MV-4-11 (cell line): ENCODE measurements around the gene BACH2.
A peak's percentile ranks its signal among the peaks of the same experiment; 100 is the strongest.
"Not testable (repeated sequence)": the region's sequence is repeated elsewhere in the genome, so short reads cannot be mapped to it uniquely, and the experiment has no call there.

Experiments used
- DNase-seq: peaks from one replicate; lab custom pipeline; 2025; lab: John Stamatoyannopoulos, UW

The BACH2 gene

DNA sequence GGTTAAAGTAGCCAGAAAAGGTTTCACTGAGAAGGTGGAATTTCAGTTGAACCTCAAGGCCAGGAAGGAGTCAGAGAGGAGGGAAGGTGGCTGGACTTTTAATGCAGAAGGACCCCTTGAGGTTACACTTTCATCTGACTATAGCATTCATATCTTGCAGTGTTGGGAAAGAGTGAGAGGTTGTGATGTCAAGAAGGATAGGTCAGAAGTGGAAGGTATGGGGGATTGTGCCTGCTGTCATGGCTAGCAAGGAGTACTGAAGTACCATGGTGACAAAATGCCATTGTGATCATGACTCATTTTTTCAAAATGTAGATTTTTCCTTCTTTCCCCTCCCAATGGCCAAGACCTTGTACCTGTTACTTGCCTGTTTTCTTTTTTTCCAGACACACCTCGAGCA, 5.2 kb upstream of the BACH2 start:
- no peak for DNase-seq

DNA sequence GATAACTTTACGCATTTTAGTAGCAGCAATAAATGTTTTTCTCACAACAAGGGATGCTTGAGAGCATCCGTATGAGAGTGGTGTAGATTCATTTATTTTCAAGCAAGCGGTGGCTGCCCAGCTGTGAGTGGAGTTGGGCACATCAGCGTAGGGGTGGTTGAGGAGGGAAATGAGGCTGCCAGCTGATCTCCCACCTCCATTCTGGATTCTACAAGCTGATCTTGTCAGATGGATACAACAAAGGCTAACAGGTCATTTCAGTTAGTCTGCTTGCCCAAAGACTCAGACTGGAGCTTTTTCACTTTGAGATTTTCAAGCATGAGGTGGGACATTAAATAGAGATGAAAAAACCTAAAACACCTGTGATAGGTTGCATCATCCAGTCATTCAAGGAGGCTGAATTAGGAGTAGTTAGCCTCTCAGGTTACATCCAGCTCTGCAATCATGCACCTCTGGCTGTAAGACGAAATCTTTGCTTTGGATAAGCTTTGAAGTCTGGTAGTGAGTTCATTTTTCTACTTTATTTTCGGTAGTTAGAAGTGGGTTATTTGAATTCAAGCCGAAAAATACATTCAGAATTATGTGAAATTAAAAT, 1.9 kb upstream of the BACH2 start:
- DNase-seq = no peak

DNA sequence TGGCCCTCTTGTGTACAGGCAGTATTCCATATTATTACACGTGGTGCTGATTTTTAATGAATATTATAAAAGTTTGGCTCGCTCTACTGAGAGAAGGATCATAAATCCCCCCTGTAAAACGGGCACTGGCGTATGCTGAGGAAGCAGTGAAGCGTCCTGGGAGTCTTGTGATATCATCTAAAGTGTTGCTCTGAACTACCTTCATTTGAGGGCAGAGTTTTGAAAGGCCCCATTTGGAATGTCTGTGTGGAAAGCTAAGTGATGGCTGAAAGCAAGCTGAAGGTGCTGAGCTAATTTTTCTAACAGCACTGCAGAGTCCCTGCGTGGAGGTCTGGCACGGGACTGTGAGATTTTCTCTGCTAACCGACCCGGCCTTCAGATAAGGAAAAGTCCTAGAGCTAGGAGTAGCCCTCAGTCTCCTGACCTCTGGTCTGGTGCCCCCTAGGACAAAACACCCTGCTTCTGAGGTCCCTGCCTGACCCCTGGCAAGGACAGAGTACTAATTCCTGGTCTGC, 1.3 kb upstream of the BACH2 start:
- DNase-seq = no peak

DNA sequence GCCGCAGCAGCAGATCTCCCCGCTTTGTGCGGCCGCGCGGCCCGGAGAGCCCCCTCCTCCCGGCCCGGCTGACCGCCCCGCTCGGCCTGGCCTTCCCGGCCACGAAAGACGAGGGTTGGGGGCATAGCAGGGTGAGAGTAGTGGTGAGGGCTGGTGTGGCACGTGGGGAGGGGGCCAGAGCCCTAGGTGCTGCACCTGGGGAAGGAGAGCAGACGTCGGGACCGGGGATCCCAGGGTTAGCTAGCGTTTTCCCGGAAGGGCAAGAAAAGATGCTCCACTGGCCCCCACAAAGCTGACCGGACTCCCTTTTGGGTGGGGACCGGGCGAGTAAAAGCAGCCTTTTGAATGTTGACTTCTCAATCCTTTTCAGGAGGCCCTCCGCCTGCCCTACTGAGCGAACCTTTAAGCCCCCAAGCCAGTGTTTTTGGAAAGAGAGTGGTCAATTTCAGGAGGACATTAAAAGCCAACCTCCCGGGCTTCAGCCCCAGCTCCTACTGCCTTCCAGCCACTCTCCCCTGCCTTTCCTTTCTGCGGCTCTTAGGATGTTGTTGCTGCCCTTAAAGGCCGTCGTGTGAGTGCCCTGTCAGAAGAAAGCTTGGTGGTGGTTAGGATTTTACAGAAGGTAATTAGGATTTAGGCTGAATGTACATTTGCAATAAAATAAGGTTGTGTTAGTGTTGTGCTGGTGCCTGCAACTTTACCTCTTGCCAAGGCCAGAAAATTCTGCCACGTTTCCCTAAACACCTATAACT, 648 bp upstream of the BACH2 start:
- no peak for DNase-seq

DNA sequence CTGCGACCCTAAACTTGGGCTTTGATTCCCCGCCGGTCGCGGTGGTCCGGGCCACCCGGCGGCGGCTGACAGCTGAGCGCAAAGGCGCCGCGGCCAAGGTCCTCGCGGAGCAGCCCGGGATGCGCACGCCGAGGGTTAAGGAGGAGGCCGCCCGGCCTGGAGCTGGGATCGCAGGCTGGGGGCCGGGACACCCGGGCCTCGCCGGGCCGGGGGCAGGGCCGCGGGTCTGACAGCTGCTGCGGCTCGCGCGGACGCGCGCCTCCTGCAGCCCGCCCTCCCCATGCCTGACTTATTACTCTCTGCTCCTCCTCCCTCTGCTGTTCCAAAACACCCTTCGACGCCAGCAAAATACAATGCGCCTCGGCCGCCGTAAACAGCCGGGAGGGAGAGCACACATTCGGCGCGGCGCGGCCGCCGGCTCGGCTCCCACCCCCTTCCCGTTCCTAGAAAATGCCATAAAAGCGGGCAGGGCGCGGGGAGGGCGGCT, 746 bp downstream of the BACH2 start:
- DNase-seq = no peak

DNA sequence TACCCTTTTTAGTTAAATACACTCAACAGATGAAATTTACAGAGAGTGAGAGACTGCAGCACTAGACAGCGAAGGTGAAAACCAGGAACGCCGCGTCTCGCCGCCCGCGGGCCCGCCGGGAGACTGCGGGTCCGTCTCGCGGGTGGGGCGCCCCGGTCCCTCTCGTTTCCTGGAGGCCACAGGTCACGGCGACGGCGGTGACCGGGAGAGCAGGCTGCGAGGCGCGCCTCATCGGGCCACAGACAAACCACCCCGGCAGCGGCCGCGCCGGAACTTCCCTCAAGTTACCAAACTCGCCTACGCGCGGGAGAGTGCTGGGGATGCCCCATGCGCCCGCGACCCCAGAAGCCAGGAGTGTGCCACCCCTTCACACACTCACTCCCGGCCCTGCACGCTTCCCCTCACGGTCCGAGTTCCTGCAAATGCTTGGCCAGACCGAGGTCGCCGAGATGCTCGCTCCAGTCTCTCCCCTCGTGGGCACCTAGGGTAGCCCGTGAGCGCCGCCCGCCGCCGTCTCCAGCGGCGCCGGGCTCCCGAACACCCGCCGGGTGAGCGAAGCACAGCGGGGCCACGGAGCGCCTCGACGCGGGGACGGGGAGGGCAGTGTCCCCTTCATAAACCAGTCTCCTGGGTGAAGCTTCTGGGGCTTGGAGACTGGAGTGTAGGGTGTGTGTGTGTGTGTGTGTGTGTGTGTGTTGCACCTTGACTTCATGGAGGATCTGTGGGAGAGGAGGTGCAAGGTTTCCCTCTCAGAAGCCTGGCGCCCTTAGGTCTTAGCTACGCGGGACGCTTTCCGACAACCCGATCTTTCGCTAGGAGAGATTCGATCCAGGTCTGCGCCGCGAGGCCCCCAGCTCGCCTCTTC, 1.4 kb downstream of the BACH2 start:
- no peak for DNase-seq

DNA sequence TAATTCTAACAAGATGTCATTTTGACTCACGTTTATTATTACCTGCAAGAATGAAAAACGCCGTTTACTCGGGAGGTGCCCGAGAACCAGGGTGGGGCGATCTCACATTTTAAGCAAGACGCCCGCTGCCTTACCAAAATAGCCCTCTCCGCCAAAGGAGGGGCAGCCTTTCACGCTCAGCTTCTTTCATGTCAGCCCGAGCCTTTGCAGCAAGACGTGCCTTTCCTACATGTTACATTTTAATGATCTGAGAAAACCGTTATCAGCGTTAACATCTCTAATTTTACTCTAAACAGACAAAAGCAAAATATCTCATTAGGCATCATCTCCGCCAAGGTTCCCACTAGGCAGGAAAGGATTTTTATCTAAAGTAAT, 2.0 kb downstream of the BACH2 start:
- DNase-seq = no peak

DNA sequence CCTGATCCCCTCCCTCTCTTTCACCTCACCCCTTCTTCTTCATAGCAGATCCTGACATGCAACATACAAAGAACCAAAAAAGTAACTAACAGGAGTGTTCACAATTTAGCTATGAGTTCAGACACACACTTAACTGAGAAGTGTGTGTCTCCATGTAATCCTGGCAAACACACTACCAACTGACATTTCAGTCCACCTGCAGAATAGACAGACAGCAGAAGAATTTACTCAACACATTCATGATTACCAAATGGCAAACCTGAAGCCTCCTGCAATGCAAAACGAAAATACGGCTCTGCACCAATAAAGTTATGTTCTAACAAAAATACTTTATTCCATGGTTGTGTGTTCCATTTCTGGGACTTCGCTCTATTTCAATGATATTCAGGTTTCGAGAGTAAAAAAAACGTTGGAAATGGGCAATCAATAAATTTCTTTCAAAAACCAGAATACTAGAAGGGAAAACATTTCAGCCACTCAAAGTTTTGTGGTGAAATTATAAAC, 2.6 kb downstream of the BACH2 start:
- DNase-seq = no peak

DNA sequence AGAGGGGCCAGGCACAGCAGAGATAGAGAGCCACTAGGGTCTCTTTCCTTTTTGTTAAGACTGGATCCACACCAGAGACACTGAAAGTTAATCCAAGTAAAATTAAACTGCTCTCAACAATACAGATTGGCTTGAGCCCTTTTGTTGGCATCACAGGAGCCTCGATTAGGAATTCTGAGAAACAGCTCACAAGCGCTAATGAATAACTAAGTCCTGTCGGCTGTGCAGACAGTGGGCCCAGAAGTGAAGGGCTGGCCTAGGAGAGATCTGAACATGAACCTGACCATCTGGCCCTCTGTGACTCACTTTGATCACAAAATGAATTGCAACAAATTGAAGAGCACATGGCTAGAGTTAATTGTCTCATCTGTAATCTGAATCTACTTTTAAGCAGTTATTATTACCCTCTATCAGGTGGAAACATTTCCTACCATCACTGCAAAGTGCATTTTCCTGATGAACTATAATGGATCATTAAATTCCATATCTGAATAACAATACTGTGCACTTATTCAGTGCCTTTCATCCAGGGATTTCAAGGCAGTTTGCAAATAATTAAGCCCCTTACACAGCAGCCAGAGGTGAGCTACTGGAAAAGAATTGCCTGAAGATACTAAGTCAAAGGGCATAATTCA, 3.2 kb downstream of the BACH2 start:
- no peak for DNase-seq

DNA sequence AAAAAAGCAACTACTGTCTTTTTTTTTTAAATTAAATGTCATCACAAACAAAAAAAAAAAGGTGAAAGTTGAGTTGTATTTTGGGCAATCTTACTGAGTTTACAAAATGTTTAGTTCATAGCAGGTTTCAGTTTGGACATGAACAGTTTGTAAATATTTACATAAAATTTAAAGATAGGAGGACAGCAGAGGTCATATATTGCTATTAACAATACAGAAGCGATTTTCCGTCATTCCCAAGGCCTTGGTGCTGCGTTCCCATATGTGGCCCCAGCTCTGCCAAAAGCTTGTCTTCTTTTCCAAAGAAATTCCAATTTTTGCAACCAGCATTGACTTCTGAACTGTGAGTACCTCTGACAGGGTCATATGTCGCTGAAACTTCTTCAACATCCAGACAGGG, 5.1 kb downstream of the BACH2 start:
- no peak for DNase-seq

DNA sequence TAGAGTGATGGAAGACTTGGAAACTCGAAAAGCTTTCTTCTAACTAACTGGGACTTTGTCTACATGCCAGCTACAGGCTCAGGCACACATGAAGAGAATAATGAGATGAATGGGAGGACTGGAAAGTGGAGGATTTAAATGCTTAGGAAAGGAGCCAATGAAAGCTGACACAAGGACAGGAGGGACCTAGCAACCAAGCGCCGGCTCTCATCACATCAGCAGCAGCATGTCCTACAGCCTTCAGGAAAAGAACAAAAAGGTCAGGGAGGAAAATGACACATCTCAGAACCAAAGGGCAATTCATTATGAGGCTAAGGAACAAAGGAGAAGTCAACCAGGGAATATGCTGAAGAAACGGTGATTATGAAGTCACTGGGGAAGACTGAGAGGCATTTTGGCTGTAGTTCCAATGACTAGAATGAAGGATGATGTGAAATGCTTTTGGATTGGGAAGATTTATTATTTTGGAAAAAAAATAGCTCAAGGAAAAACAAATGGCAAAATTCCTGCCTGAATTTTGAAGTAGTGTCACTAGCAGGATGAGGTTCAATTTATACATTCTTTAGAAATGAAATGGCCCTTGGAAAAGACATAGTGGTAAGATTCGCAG, 5.7 kb downstream of the BACH2 start:
- no peak for DNase-seq

DNA sequence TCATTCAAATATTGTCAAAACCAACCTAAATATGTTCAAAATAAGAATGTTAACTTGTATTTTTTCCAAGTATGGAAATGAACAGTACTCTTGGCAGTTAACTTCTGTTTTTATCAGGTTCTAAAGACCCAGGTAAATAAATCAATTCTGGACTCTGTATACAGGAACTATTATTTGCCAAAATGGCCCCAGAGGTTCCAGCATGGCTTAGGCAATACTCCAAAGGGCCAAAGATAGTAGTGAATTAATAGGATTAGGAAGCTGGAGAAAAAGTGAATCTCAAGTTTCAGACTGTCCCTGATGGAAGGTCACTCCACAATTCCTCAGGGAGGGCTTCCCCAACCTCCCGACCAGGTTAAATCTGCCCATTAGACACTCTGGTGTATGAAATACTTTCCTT, 6.7 kb downstream of the BACH2 start:
- no peak for DNase-seq

DNA sequence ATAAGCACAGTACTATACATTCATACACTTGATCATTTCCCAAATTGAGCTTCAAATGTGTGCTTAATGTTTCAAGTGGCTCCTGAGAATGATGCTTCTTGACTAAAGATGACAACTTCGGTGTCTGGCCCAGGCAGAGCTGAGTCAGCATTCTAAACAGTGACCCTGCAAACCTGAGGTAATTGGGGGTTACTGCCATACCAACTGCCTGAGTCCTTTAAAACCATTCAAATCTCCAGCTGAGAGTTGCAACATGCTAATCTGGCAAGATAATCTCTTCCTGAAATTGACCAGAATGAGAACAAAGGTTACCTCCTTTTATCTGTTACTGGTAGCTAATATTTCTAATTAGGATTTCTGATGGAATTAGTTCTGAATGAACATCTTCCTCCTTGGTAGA, 8.2 kb downstream of the BACH2 start:
- DNase-seq = peak; percentile 19

DNA sequence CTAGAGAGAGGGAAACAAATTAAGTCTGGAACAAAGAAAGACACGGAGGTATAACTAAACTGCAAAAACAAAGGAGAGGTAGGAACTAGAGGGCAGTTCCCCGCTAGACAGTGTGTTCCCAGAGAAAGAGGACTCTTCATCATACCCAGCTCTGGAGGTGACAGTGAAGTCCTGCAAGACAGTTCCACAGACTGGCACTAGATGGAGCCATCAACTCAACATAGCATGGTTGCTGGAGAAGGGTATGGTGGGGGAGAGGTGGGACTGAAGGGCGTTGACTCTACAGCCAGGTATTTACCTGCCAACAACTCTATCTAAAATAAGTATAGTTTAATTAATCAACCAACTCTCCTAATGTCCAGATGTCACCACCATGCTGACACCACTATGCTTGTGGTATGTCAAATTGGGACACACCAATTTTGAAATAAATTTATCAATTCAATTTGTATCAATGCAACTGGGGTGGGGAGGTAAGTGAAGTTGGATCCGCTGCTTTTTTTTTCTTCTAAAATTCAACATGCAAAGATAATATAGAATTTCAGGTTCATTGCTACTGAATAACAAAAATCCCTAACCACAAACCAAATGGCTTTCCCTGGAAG, 9.7 kb downstream of the BACH2 start:
- peak; percentile 18 for DNase-seq

DNA sequence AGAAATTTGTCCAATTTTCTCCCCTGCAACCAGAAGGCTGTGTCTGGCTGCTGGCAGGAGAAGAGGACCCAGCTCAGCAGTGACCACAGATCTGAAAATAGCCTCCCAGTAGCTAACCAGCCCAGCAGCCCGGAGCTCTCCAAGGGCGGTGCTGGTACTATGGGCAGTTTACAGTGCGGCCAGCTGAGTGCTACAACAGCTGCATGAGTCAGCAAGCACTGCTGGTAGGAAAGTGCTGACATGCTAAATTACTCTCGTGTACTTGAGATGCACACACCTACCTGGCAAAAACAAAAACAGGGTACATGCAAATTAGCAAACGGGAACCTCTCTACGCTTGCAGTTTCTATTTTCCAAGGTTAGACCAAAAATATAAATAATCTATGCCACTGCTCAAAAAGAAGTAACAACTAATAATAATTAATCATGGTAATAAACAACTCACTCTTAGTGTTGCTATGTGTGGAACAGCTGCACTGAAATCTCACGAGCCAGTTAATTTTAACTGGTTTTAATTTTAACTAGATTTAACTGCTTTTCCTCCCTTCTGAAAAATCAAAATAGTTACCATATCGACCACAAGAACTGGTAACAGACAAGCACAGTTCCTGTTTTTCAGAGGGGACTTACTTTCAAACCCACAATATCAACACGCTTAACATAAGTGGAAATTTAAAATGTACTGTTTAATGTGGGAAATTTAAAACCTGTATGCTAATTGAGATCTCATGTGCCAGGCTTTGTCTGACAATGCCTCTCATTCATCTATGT, 10.8 kb downstream of the BACH2 start:
- peak; percentile 78 for DNase-seq

DNA sequence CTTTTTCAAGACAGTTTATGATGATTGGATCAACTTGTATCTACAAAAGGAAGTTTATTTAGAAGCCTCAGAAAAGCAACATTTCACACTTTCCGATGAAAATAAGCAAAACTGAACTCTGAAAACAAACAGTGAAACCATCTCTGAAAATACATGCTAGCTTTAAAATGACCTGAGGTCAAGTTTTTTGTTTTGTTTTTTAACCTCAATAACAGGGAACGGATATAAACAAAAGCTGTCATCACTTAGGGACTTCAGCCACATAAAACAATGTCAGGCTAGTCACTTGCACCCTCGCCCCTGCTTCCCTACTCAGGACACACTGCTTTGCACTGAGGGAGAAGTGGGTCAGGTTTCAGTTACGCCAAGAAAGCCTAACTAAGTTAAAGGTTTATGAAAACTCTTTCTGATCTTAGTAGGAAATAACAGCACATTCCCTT, 11.6 kb downstream of the BACH2 start:
- DNase-seq = no peak

DNA sequence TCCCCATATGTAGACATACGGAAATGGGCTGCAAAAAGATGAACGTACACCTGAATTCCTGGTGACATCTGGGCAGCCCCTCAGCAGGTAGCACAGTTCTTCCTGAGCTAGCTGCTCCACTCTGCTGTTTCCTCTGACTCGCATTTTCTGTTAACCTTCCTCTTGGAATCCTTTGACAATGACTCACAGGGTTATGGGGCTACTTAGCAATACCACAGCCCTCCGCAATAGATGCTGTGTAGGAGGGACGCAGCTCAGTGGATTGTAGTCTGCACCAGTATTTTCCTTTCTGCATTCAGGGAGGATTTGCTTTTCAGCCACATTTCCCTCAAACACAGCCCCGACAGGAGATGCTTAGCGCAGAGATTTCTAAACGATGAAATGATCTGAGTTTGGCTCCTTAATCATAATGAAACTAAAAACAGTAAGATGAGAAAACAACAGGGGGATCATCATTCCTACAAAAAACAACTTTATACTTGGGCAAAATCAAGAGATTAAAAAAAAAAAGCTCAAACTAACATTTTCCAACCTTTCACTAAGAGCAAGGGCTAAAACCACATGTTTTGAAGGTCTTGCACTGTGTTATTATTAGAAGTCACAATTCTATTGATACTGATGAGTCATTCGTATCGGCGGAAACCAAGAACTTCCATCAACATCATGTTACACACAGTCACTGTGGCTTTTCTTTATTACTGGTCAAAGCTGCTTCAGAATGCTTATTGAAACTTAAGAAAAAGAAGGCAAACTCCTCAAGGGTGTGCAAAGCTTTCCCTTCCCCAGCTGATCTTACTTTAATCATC, 12.2 kb downstream of the BACH2 start:
- peak; percentile 83 for DNase-seq

DNA sequence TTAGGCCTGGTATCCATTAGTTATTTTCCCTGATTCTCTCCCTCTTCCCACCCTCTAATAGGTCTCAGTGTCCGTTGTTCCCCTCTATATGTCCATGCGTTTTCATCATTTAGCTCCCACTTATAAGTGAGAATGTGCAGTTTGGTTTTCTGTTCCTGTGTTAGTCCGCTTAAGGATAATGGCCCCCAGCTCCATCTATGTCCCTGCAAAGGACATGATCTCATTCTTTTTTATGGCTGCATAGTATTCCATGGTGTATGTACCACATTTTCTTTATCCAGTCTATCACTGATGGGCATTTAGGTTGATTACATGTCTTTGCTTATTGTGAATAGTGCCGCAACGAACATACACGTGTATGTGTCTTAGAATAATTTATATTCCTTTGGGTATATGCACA, 14.4 kb downstream of the BACH2 start:
- DNase-seq = not testable (repeated sequence)

DNA sequence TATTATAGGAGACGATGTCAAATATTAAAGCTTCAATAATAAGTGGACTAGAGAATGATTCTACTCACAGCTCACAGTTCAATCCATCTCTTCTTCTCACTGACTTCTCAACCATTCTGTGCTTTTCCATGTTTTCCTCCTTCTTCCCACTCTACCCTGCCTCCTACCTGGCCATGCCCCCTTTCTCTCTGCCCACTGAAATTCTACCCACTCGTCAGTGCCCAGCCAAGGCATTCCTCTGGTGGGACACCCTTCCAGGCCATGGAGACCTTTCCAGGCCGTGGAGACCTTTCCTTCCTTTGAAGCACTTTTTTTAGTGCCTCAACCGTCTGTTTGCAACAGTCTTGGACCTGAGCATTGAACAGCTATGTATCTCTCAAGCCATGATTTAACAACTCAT, 18.5 kb downstream of the BACH2 start:
- no peak for DNase-seq
